HG03139 (cell line): ENCODE data around the gene BRMS1L.

Source experiments
- ATAC-seq: cut with Tn5 transposase; IDR thresholded peaks from one replicate; pipeline ENCODE4 v1.9.1; 2021; ENCODE audit not compliant: unreplicated experiment

Gene BRMS1L

DNA sequence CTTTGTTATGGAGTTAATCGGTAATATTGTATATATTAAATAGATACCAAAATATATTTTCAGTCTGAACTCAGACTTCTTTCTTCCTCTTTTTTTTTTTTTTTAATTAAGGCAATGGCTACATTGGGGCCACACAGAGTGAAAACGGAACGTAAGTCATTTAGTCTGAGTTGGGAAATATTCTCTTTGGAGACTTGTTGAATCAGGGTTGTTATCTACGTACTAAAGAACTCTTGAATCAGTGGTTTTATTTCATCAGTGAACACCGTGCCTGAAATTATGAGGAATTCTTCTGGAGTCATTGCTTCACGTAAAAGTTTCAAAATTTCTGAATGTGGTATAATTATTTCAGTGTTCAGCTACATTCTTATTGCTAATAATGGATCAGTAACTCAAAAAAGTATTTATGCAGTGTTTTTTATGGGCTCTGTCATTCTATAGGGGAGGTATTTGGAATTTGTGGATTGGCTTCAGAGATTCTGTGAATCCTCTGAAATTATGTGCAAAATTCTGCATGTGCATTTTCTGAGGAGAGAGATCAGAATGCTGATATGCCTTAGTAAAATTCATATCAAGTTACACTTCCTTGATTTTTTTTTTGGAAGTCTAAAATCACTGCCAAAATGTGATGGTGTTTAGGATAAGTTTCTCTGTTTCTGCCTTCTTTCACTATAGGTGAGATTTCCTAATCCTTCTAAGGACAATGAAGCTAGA is 39.6 kb downstream of the BRMS1L start:
- ATAC-seq: no peak

DNA sequence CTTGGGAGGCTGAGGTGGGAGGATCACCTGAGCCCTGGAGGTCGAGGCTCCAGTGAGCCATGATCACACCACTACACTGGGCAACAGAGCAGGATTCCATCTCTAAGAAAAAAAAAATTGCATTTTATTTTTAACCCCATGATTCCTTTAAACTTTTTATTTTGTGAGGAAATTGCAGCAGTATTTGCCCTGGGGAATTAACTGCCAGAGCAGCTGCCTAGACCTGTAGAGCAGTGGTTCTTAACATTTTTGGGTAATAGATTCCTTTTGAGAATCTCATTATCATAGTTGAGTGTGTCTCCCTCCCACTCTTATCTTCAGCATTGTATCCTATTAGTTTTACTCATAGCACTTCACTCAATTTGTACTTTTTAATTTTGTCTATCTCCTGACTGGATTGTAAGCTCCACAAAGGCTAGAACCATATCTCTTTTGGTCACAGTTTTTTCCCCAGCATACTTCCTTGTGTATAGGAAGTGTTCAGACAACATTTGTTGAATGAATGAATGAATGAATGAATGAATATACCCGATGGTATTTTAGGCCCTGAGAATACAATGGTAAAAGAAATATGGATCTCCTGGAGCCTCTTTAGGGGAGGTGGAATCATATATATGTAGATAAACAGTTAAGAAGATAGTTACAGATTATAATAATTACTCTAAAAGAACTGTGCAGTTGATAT is 40.6 kb downstream of the BRMS1L start:
- ATAC-seq: no peak

DNA sequence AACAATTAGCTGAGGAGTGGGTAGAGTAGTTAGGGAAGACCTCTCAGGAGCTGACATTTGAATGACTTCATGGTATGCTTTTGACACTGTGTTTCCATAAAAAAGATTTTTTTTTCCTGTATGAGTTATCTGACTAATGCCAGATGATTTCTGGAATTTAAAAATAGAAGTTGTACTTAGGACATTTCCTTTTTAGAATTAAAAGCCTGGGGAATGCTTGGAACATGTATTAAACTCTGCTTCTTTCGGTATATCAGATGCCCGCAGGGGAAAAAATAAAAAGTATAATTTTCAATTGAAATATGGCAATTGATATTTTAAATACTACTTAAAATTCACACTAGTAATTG is 41.1 kb downstream of the BRMS1L start:
- ATAC-seq: no peak

DNA sequence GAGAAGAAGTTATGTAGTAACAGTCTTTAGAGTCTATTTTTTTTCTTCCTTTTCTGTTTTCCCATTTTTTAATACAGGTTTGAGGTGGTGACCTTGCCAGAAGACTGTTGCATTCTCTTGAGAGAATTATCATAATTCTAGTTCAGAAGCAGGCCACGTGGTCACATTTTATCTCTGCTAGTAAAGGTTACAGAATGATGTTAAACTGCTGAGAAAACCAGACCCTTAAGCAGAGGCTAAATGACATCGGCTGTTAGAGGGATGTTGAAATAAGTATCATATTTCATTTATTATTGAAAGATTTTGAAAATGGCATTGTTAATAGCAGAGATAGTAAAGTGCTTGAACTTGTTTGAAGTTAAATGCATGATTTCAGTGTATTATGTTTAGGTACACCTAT is 49.2 kb downstream of the BRMS1L start:
- ATAC-seq: no peak

DNA sequence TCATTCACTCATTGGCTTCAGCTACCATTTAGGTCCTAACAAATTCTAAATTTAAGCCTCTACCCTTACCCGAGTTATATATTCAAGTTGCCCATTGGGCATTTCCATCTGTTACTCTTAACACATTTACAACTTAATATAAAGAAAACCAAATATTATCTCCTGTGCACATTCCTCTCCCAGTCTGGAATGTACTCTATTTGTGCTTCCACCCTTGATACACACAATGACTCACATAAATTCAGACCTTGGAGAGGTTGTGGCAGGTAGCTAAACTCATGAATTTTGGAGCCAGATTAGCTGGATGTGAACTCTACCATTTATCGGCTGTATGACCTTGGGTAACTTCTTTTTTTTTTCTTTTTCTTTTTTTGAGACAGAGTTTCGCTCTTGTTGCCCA is 51.1 kb downstream of the BRMS1L start:
- ATAC-seq: no peak

DNA sequence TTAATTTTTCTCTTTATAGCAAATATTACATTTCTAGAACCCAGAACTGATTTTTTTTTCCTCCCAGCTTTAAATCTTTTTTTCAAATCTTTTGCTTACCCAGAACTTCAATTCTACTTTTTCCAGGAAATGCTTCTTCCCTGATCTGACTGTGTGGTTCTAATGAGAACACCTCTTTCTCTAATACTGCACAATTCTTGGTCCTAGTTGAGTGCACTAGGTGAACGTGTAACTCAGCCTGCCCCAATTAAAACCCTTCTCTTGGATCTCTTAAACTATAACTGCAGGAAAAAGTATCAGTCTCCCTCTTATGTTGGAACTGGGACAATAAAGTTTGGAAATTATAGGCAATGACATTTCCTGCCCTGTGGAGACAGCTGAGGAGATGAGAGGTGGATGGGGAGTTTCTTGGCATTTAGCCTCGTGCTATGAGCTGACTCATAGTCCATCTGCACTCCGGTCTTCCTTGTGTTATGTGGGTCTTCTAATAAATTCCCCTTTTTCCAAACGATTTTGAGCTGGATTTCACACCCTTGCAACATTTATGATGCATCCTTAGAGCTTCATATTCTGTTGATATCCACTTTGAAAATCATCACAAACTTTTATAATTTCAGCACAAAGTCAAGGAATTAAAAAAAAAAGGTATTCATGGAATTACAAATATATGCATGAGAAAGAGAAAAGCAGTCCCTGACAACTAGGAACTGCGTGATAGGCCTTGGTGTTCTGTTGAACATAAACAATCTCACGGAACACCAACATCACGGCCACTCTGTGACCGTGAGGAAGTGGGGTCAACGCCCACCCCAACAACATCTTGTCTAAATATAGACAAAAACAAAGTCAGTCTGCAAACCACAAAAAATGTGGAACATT is 52.4 kb downstream of the BRMS1L start:
- ATAC-seq: no peak

DNA sequence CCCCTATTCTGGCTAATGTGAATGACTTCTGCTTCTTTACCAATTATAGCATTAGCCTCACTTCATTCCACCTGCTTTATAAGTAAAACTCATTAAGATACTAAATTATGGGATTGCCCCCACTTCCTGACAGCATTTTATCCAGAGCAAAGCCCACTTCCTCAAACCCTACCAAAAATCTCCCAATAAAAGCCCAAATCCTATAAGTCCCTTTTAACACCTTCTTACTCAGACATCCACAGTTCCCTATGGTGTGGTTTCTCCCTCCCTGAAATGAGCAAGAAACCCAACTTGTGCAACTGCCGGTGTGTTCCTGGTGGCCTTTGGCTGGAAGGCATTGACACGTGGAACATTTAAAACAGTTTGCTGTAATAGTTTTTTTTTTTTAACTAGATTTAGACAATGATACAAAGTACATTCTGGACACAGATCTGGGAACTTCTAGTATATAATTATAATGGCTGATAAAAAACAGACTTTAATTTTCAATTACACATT is 53.1 kb downstream of the BRMS1L start:
- ATAC-seq: no peak

DNA sequence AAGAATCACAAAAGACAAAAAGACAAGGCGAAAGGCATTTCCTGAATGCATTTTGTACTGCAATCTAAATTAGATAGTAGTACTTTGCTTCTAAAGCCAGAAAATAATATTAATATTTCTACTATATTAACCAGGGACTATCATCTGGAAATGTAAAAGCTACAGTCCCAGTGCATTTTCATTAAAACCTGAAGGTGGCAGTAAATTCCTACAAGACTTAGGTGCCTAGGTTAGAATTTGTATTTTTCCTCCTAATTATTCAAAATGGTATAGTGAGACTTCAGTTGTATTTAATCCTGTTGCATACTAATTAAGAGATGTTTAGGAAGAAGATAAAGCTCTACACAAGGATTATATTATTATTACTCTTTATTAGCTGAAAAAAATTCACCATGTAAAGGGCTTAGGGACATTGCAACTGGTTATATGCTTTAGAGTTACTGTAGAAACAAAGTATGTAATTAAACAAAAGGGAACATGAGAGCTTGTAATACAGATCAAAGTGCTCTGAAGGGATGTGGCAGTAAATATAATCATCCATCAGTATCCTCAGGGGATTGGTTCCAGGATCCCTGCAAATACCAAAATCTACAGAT is 53.6 kb downstream of the BRMS1L start:
- ATAC-seq: no peak

DNA sequence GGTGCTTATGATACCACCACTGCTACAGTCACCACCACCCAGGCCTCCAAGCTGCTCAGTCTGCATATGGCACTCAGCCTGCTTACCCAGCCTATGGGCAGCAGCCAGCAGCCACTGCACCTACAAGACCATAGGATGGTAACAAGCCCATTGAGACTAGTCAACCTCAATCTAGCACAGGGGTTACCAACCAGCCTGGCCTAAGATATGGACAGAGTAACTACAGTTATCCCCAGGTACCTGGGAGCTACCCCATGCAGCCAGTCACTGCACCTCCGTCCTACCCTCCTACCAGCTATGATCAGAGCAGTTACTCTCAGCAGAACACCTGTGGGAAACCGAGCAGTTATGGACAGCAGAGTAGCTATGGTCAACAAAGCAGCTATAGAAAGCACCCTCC is 55.1 kb downstream of the BRMS1L start:
- ATAC-seq: no peak

DNA sequence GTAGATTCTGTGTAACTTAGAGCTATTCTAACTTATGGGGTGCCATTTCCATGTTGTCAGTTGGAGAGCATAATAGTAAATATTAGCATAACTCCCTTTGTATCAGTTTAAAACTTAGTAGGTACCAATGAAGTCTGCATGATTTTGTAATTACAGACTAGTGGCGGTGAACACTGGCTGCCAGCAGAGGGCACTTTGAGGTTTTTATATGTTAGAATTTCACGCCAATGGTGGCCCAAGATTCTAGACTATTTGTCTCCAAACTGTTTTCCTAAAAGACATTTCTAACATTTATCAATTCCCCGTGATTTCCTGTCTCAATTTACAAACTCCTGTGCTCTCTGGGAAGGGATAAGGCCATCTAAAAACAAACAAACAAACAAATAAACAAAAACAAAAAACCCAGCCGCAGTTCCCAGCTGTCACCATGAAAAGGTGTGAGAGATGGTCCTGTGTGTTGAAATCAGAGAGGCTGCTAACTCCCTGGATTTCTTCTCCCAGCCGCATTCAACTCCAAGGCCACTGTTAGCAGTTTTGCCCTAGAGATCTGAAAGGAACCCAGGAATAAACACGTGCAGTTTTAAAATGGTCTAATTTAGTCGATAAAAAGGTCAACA is 57.6 kb downstream of the BRMS1L start:
- no peak for ATAC-seq

DNA sequence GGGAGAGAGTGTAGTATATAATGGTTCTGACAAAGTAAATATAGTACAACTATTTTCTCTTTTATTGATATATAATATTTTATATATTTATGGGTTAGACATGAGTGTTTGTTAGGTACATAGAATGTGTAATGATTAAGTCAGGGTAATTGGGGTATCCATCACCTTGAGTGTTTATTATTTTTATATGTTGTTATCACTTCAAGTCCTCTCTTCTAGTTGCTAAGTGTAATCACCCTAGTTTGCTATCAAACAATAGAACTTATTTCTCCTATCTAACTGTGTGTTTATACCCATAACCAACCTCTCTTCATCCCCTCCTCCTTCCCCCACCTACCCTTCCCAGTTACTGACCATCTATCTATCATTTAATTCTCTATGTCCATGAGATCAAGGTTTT is 64.2 kb downstream of the BRMS1L start:
- no peak for ATAC-seq

DNA sequence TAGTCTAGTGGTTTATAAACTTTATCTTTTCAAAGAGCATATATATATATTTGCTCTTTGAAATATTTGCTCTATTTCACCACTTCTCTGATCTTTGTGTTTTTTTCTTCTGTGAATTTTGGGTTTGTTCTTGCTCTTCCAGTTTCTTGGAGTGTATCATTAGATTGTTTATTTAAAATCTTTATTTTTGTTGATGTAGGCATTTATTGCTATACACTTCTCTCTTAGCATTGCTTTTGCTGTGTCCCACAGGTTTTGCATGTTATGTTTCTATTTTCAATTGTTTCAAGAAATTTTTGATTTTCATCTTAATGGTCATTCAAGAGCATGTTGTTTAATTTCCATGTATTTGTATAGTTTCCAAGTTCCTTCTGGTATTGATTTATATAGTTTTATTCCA is 69.1 kb downstream of the BRMS1L start:
- ATAC-seq: no peak

DNA sequence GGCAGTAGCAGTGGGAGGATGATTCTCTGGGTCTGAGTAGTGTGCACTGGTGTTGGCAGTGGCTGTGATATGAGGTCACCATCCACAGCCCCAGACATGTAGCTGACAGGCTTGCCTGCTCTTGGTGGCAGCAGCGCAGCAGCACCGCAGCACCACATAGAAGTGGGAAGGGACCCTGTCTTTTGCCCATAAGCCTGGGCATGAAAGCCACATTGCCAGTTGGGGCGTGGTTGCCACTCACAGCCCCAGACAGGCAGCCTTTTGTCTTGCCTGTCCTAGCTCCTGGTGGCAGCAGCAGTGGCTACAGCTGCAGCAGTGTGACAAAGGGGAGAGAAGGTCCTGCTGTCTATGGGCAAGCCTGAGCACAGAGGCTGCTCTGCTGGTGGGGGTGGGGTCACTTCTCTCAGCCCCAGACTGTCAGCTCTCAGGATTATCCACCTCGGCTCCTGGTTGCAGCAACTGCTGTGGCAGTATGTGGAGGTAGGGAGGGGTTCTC is 71.5 kb downstream of the BRMS1L start:
- no peak for ATAC-seq

DNA sequence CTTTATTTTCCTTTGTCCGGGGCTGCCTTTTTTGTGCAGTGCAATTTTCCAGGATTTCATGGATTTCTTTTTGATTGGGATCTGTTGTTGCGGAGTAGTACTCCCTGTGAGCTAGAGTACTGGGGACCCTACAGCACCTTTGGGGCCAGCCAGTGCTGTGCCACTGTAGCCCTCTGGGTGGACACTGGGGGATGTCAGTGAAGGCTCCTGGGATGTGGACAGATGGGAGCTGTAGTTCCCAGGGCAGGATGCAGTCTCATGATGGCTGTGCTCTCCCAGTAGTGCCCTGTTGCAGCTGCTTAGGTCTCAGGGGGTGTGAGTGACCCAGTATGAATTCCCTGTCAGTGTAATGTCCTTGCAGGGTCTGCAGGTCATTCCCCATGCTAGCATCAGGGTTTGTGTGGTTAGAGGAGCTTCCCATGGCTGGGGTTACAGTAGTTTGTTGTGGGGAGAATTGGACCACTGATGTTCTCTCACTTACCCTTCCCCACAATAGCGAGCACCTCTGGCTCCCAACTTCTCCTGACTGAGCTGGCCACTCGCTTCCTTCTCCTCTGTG is 72.2 kb downstream of the BRMS1L start:
- no peak for ATAC-seq

DNA sequence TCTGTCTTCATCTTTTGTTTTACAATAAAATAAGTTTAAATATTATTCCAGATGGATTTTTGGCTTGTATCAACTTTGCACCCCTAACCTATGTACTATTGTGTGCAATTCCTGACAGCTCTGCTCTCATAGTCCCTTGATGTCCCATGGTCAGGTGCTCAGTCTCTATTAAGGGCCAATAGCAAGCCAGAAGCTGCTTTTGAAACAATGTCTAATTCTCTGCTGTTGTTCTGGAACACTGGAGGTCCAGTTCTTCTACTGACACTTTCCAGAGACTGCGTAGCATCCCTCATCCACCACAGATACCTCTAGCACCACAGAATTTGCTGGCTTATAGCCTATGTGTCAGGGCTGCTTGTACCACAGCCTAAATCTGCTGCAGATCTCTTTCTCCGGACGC is 74.6 kb downstream of the BRMS1L start:
- ATAC-seq: no peak

DNA sequence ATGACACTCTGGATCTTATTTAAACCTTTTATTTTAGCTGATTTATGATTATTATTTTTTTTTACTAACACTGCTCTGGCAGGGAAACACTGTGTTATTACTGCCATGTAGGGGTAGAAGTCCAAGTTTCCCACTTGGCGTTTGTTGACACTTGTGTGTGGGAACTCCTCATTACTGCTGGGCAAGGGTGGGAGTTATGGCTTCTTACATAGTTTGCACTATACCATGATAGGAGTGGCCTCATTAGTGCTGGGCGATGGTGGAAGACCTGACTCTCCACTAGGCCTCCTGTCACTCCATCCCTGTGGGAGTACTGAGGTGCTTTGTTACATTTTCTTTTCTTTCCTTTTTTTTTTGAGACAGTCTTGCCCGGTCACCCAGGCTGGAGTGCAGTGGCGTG is 83.5 kb downstream of the BRMS1L start:
- ATAC-seq: no peak

DNA sequence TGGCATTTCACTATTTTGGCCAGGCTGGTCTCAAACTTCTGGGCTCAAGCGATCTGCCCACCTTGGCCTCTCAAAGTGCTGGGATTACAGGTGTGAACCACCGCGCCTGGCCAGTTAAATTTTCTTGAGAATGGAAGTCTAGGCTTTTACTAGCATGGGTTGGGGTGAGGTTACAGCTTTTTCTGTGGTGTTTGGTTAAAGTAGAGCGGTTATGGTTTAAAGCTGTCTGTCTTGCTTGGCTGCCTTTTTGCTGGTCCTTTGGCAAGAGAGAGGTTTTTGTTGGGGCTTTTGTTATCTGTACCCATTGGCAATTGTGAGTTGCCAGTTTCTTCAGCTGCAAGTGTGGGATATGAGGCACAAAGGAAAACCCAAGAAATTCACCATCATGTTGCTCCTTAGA is 84.1 kb downstream of the BRMS1L start:
- ATAC-seq: no peak

DNA sequence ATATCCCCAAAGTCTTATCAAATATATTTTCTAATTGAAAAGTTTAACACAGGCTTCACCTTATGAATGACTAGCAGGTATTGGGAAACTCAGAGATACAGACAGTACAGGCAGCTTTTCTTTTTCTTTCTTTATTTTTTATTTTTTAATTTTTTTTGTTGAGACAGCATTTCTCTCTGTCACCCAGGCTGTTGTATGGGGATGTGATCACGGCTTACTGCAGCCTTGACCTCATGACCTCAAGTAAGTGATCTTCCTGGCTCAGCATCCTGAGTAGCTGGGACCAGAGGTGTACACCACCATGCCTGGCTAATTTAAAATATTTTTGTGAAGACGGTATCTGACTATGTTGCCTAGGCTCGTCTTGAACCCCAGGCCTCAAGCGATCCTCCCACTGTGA is 85.0 kb downstream of the BRMS1L start:
- ATAC-seq: no peak

DNA sequence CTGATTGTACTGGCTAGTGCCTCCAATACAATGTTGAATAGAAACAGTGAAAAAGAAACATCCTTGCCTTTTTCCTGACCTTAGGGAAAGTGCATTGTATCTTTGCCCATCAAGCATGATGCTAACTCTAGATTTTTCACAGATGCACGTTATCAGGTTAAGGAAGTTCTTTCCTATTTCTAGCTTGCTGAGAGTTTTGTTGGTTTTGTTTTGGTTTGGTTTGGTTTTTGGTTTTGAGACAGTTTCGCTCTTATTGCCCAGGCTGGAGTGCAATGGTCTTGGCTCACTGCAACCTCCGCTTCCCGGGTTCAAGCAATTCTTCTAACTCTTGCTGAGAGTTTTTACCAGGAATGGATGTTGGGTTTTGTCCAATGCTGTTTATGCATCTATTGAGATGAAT is 89.0 kb downstream of the BRMS1L start:
- no peak for ATAC-seq

DNA sequence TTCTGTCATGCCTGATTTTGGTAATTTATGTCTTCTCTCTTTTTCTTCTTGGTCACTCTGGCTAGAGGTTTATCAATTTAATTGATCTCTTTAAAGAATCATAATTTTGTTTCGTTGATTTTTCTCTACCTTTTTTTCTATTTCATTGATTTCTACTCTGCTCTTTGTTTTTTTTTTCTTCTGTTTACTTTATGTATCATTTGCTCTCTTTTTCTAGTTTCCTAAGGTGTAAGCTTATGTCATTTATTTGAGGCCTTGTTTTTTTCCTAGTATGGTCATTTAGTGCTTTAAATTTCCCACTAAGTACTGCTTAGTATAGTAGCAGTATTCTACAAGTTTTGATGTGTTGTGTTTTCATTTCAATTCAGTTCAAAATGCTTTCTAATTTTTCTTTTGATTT is 89.6 kb downstream of the BRMS1L start:
- no peak for ATAC-seq
